OCI-M1 (cell line): ENCODE results near the gene NOS2.

Experiments
- DNase-seq: peaks from one replicate; lab custom pipeline; 2025; lab: John Stamatoyannopoulos, UW

The NOS2 gene

GRCh38 chr17:27818401-27819105 is 18.2 kb upstream of the NOS2 start:
- DNase-seq: no peak

DNA sequence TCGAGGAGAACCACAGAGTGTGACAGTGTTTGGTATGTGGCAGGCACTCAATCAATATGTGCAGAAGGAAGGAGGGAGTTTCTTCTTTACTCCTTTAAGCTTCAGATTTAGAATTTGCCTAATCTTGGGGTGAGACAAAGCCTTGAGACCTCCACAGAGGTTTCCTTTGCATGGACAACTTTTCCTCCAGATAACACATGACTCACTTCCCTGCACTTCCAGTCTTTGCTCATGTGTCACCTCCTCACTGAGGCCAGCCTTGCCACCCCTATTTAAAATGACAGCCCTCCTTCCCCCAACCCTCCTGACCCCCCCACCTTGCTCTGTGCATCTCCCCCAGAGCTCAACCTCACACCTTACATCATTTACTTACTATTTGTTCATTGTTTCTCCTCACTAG is 17.4 kb upstream of the NOS2 start:
- DNase-seq: no peak

DNA sequence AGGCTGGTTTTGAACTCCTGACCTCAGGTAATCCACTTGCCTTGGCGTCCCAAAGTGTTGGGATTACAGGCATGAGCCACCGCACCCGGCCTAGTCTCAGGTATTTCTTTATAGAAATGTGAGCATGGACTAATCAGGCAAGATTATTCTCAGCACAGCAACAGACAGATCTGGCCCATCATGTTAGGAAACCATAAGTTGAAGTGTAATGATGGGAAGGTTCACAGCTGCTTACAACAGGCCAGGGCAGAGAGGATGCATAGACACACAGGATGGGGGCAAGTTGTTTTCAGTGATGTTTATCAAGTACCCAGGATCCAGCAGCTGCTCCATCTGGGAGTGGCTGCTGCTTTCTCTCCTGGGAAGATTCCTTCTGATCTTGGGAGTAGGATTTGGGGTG is 16.6 kb upstream of the NOS2 start:
- DNase-seq: no peak

DNA sequence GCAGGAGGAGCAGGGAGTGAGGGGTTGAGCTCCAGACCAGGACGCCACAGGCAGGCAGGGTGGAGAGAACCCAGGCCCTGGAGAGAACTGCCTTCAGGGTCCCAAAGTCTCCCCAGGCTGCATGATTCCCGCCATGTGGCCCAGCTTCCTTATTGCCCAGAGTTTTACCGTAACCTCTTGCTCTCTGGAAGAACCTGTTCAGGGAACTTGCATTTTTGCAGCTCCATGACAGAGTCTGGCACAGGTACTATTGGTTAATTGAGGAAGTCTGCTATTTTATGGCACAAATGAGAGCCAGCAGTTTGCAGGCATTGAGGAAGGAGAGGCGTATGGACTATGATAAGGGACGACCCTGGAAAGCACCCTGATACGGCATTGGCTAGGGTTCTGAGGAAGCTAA is 11.6 kb upstream of the NOS2 start:
- no peak for DNase-seq

- DNase-seq: no peak
Measured at GRCh38 chr17:27810902-27811557, 10.7 kb upstream of the NOS2 start.

- peak; percentile 21 for DNase-seq
Measured at GRCh38 chr17:27810211-27810901, 10.0 kb upstream of the NOS2 start.

- no peak for DNase-seq
Measured at GRCh38 chr17:27809555-27809954, 9.2 kb upstream of the NOS2 start.

DNA sequence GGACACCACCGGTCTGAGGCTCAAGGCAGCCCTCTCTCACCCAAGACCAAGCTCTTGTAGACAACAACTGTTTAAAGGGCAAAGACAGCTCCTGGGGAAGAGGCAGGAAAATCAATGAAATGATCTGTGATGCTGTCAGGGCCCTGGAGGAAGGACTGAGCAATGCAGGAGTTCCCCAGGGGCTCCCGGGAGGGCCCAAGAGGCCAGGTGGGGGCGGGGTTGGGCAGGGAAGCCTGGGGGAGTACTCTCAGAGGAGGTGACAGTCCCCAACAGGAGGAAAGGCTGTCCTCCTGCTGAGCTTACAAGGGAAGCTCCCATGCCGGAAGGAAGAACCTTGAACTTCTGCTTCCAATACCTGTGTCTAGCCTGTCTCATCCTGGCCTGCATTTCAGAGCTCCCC is 8.3 kb upstream of the NOS2 start:
- no peak for DNase-seq

DNA sequence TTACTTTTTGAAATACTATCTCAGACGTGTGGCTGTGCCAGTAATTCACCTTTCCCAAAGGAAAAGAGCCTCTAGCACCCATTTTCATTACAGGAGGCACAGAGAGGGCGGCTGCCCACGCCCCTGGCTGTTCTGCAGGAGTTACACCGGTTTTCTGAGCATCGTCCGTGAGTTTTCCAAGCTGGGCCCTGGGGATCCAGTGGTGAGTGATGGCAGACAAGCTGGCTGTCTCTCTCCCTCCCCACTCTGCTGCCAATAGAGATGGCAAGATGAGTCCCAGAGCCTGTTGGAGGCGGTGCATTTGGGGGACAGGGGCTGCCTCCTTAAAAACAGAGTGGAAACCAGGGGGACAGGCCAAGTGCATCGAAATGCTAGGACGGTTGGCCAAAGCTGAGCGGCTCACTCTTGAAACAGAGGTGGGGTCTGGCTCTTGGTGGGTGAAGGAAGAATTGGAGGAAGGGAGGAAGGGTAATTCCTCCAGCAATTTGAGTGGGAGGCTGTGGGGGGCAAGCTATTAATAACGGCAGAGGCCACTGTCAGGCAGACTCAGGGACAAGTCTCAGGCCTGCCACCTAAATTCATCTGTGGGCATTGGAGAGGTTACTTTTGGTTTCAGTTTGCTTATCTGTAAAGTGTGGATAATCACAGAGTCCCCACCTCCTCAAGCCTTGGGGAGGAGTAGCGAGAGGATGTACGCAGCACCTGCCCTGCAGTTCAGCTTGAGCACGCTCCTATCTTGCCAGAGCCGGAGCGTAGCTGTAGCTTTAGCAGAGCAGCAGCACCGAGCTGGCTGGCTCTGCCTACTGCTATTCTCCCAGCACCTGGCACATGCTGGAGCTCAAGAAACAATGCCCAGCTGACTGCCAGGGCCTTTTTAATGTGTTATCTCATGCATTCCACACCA is 7.5 kb upstream of the NOS2 start:
- DNase-seq: peak; percentile 95

DNA sequence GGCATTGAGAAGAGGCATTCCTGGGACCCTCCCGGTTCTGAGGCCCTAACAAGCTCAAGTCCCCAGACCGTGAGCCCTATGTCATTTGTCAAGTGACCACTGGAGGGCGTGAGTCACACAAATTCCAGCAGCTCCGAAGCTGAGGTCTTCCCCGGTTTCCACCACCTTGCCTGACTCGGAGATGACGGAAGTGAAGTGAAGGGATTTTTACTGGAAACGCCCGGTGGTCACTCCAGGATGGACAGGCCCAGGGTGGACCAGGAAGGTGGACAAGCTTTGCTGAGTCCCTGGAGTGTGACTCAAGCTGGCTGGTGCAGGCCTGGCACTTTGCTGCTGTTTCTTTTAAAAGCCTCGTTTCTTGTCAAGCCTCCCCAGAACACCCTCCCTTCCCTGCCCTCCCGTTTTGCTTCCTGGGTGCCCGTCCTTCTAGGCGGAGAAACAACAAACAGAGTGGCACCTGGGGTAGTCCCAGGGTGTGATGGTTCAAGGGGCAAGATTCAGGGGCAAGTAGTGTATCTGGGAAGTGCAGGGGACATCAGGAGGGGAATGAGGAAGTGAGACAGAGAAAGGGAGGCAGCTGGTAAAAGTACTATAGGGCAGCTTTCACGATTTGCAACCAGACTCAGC is 5.3 kb upstream of the NOS2 start:
- peak; percentile 93 for DNase-seq

DNA sequence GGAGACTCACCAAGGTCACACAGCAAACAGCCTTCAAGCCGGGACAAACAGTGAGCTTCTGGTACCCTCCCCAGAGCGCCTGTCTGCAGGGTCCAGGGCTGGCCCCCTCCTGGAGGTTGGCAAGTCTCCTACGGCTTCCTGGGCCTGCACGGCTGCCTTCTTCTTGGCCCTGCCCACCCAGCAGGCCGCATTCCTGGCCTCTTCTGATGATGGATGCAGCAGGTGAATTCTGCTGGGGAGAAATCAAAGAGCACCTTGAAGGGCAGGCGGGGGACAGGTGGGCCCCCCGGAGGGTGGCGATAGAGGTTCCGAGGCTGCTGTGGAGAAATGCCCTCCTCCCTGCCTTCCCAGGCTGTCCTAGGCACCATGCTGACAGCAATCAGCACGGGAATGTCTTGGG is 3.8 kb upstream of the NOS2 start:
- no peak for DNase-seq

- DNase-seq: no peak
Measured at GRCh38 chr17:27802962-27803680, 2.8 kb upstream of the NOS2 start.

DNA sequence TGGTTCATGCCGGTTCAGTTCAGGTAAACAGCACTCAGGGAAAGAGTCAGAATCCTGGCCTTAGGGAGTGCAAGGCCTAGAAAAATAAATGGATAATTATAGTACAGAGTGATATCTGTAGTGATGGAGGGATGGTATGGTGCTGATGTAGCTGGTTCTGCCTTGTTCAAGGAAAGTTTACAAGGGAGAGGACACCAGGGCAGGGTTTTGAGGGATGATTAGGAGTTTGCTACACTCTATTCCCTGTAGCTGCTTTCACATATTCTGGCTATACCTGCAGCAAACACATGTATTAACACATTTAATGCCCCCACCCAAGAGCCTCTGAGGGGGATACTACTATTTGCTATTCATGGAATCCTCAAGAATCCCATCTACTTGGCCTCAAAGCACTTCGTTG is 1.7 kb upstream of the NOS2 start:
- DNase-seq: no peak

- no peak for DNase-seq
Measured at GRCh38 chr17:27798376-27798775, 2.0 kb downstream of the NOS2 start.

- DNase-seq: no peak
Measured at GRCh38 chr17:27797390-27798091, 2.8 kb downstream of the NOS2 start.

GRCh38 chr17:27793906-27794569 is 6.3 kb downstream of the NOS2 start:
- DNase-seq: no peak

- no peak for DNase-seq
Measured at GRCh38 chr17:27793168-27793905, 7.0 kb downstream of the NOS2 start.

- no peak for DNase-seq
Measured at GRCh38 chr17:27792095-27792494, 8.2 kb downstream of the NOS2 start.

GRCh38 chr17:27788919-27789318 is 11.4 kb downstream of the NOS2 start:
- DNase-seq: no peak
